Natural killer cell (primary cell): ENCODE results near the gene KREMEN2. TPM values are rescaled to one million over a fixed set of nuclear protein-coding genes. Genes with fewer than 3 reads are reported as not detected.
"Not testable (repeated sequence)": the region's sequence is repeated elsewhere in the genome, so short reads cannot be mapped to it uniquely, and the experiment has no call there.

ENCODE experiments used
- ATAC-seq, 3 donors: fragments of 150-1000 bp in 2 of 3; fragments of 200-7000 bp in 1 of 3; cut with Tn5 transposase; 1 replicate in 1 of 3; 2 replicates in 2 of 3; pipeline ENCODE4 v1.10.0; 2021; ENCODE audit warnings: mild to moderate bottlenecking in 2 of 3, moderate library complexity in 2 of 3
- DNase-seq, 2 donors: peaks; one replicate each; pipeline versions ENCODE4 v3.0.0 to v3.0.0-alpha.2; 2013 to 2021; ENCODE audit warnings: mixed read lengths in 1 of 2
- H3K27ac ChIP-seq: one replicate; pipeline ENCODE4 v1.5.1; 2013; ENCODE audit warnings: mild to moderate bottlenecking, low read length
- H3K27me3 ChIP-seq: one replicate; pipeline ENCODE4 v1.6.1; 2013; ENCODE audit warnings: low read length; ENCODE audit not compliant: control insufficient read depth, insufficient read depth
- H3K36me3 ChIP-seq: one replicate; pipeline ENCODE4 v1.6.1; 2013; ENCODE audit warnings: low read length; ENCODE audit not compliant: control insufficient read depth, insufficient read depth
- H3K4me1 ChIP-seq: one replicate; pipeline ENCODE4 v1.6.1; 2013; ENCODE audit warnings: low read length; ENCODE audit not compliant: control insufficient read depth, insufficient read depth
- H3K4me3 ChIP-seq: one replicate; pipeline ENCODE4 v1.5.1; 2013; ENCODE audit warnings: low read length
- H3K9me3 ChIP-seq: one replicate; pipeline ENCODE4 v1.6.1; 2013; ENCODE audit warnings: low read length; ENCODE audit not compliant: control insufficient read depth, insufficient read depth
- H3K27ac Mint-ChIP-seq, 2 donors: one replicate each; pipeline ENCODE4 v1.8.0; 2022; ENCODE audit warnings: mild to moderate bottlenecking in 2 of 2, mixed read lengths in 2 of 2, moderate library complexity in 1 of 2
- H3K27me3 Mint-ChIP-seq, 2 donors: one replicate each; pipeline ENCODE4 v1.8.0; 2022; ENCODE audit warnings: low read depth in 2 of 2, mixed read lengths in 2 of 2
- H3K36me3 Mint-ChIP-seq: one replicate; pipeline ENCODE4 v1.8.0; 2022; ENCODE audit warnings: mixed read lengths
- H3K4me1 Mint-ChIP-seq, 2 donors: one replicate each; pipeline ENCODE4 v1.8.0; 2022; ENCODE audit warnings: mixed read lengths in 2 of 2
- H3K4me3 Mint-ChIP-seq: one replicate; pipeline ENCODE4 v1.8.0; 2022; ENCODE audit warnings: mild to moderate bottlenecking, moderate library complexity, mixed read lengths
- H3K9me3 Mint-ChIP-seq, 2 donors: one replicate each; pipeline ENCODE4 v1.8.0; 2022; ENCODE audit warnings: mixed read lengths in 2 of 2
- CTCF ChIP-seq: fragments of 200-600 bp; IDR thresholded peaks from one replicate; pipeline ENCODE4 v1.8.0; 2022; ENCODE audit warnings: antibody characterized with exemption
- WGBS: methylation state at CpG from one replicate; pipeline ENCODE4 v1.1.7; 2013; ENCODE audit warnings: missing lambda C conversion rate; ENCODE audit not compliant: insufficient coverage; 5-methylcytosine and 5-hydroxymethylcytosine counted together
- intact Hi-C: fragments of 100-400 bp; cut with micrococcal nuclease; formaldehyde crosslinking; loops from one replicate; pipeline ENCODE4 v1.14.2; 2022
- total RNA-seq, 4 donors: library from RNA; stranded (reverse); fragments of 120-200 nt in 1 of 4; gene quantifications; one replicate each; pipeline versions ENCODE4 v1.2.3 to v1.2.4, GENCODE V29; 2013 to 2022

Gene KREMEN2
- total RNA-seq, 3 donors from 2014 or later (not counting 1 experiment from before 2014, with no cell fraction given), result 0.16 TPM; not detected in 2

DNA sequence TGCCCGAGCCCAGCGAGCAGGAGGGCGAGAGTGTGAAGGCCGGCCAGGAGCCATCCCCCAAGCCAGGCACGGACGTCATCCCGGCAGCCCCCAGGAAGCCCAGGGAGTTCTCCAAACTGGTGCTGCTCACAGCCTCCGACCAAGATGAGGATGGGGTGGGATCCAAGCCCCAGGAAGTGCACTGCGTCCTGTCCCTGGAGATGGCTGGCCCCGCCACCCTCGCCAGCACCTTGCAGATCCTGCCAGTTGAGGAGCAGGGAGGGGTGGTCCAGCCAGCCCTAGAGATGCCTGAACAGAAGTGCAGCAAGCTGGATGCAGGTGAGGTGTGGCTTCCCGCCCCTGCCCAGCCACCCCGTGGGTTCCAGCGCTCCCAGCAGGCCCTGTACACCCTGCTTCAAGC lies 34.4 kb upstream of the KREMEN2 start:
- Mint-ChIP-seq H3K4me3 (no peak overlapping the region), H3K4me1 (peaks cover 14 to 16% of the 10 kb centered on the region in 2 donors), H3K36me3 (peaks cover 4% of the 10 kb centered on the region), H3K27ac (no peak overlapping the region), H3K27me3 (no peaks in the 10 kb centered on the region), H3K9me3 (no peaks in the 10 kb centered on the region)
- Histone ChIP-seq H3K27ac (no peak overlapping the region), H3K27me3 (no peaks in the 10 kb centered on the region), H3K4me3 (no peak overlapping the region), H3K36me3 (peaks cover 19% of the 10 kb centered on the region), H3K9me3 (no peaks in the 10 kb centered on the region), H3K4me1 (peaks cover 7% of the 10 kb centered on the region)
- WGBS, result 96% methylated on average over 14 of the region's 14 CpGs
- no peak for DNase-seq
- intact Hi-C loops, result no loop called here
- TF ChIP-seq CTCF, result no peak
- no peak for ATAC-seq

DNA sequence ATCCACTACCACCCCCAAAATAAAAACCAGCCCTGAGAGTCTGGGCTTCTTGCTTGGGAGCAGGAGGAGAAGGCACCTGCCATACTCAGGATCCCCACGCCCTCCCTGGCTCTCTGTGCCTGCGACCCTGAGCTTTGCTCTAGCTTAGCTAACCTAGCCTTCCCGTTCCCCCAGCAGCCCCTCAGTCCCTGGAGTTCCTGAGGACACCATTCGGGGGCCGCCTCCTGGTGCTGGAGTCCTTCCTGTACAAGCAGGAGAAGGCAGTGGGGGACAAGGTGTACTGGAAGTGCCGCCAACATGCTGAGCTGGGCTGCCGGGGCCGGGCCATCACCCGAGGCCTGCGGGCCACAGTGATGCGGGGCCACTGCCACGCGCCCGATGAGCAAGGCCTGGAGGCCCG lies 33.8 kb upstream of the KREMEN2 start:
- Histone ChIP-seq H3K9me3 (no peaks in the 10 kb centered on the region), H3K4me3 (no peak overlapping the region), H3K36me3 (peaks cover 20% of the 10 kb centered on the region), H3K4me1 (peaks cover 7% of the 10 kb centered on the region), H3K27ac (no peak overlapping the region), H3K27me3 (no peaks in the 10 kb centered on the region)
- no peak for DNase-seq
- Mint-ChIP-seq H3K27me3 (no peaks in the 10 kb centered on the region), H3K9me3 (no peaks in the 10 kb centered on the region), H3K27ac (no peak overlapping the region), H3K4me3 (no peak overlapping the region), H3K36me3 (peaks cover 6% of the 10 kb centered on the region), H3K4me1 (peaks cover 15 to 16% of the 10 kb centered on the region in 2 donors)
- no peak for ATAC-seq
- 95% methylated on average over 15 of the region's 15 CpGs for WGBS
- intact Hi-C loops, result no loop called here
- no peak for TF ChIP-seq CTCF

DNA sequence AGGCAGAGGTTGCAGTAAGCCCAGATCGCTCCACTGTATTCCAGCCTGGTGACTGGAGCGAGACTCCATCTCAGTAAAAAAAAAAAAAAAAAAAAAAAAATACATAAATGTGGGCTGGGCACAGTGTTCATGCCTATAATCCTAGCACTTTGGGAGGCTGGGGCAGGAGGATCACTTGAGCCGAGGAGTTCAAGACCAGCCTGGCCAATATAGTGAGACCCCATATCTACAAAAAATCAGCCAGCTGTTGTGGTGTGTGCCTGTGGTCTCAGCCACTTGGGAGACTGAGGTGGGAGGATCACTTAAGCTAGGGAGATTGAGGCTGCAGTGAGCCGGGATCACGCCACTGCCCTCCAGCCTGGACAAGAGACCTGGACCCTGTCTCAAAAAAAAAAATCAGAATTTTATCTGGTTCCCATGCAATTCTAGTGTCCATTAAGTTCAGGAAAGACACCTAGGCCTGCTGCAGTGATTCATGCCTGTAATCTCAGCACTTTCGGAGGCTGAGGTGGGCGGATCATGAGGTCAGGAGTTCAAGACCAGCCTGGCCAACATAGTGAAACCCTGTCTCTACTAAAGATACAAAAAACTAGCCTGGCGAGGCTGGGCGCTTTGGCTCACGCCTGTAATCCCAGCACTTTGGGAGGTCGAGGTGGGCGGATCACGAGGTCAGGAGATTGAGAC lies 32.7 kb upstream of the KREMEN2 start:
- ATAC-seq, H3K27me3 ChIP-seq, intact Hi-C loops, H3K4me1 ChIP-seq, H3K36me3 Mint-ChIP-seq, H3K4me3 Mint-ChIP-seq, H3K27ac Mint-ChIP-seq, H3K4me3 ChIP-seq, H3K27me3 Mint-ChIP-seq, H3K9me3 ChIP-seq, DNase-seq, H3K27ac ChIP-seq, H3K9me3 Mint-ChIP-seq: not testable (repeated sequence)
- WGBS, result 89% methylated on average over 11 of the region's 13 CpGs
- H3K4me1 Mint-ChIP-seq, result peaks cover 10 to 15% of the 10 kb centered on the region in 2 donors
- peaks cover 21% of the 10 kb centered on the region for H3K36me3 ChIP-seq

DNA sequence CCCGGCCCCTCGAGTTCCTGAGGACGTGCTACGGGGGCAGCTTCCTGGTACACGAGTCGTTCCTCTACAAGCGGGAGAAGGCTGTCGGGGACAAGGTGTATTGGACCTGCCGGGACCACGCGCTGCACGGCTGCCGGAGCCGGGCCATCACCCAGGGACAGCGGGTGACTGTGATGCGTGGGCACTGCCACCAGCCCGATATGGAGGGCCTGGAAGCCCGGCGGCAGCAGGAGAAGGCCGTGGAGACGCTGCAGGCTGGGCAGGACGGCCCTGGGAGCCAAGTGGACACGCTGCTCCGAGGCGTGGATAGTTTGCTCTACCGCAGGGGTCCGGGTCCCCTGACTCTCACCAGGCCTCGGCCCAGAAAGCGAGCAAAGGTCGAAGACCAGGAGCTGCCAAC lies 30.9 kb upstream of the KREMEN2 start:
- Histone ChIP-seq H3K27ac (no peak overlapping the region), H3K36me3 (peaks cover 34% of the 10 kb centered on the region), H3K9me3 (no peaks in the 10 kb centered on the region), H3K4me1 (no peaks in the 10 kb centered on the region), H3K27me3 (no peaks in the 10 kb centered on the region), H3K4me3 (no peak overlapping the region)
- Mint-ChIP-seq H3K4me1 (peaks cover 0 to 5% of the 10 kb centered on the region in 2 donors), H3K27ac (no peak overlapping the region), H3K36me3 (peaks cover 6% of the 10 kb centered on the region), H3K4me3 (no peak overlapping the region), H3K9me3 (no peaks in the 10 kb centered on the region), H3K27me3 (no peaks in the 10 kb centered on the region)
- no peak for ATAC-seq
- WGBS, result 97% methylated on average over 30 of the region's 30 CpGs
- no peak for DNase-seq
- TF ChIP-seq CTCF, result no peak
- intact Hi-C loops, result no loop called here
